Activated CD8-positive, alpha-beta memory T cell treated with anti-CD3 and anti-CD28 coated beads, Interleukin-2, amount 10 ng/mL, durations not matched to agents 7 days and 5 days (primary cell): ENCODE data around the gene CDK5RAP1. TPM values are rescaled to one million over a fixed set of nuclear protein-coding genes. Genes with fewer than 3 reads are reported as not detected.

ENCODE experiments used
- ATAC-seq: fragments of 150-1000 bp; cut with Tn5 transposase; one replicate; pipeline ENCODE4 v1.10.0; 2021; ENCODE audit warnings: moderate library complexity
- CTCF ChIA-PET: fragments of 350-600 bp; sonication (Branson Sonifier 250); formaldehyde crosslinking; loops from one replicate; lab custom pipeline; 2021; ENCODE audit warnings: antibody characterized with exemption; lab: Charles Lee
- DNase-seq: peaks from one replicate; pipeline ENCODE4 v3.0.0-alpha.2; 2020
- H3K27ac Mint-ChIP-seq: one replicate; pipeline ENCODE4 v1.8.0; 2021; ENCODE audit warnings: mild to moderate bottlenecking, mixed read lengths
- H3K27me3 Mint-ChIP-seq: one replicate; pipeline ENCODE4 v1.8.0; 2021; ENCODE audit warnings: mixed read lengths
- H3K36me3 Mint-ChIP-seq: one replicate; pipeline ENCODE4 v1.8.0; 2021; ENCODE audit warnings: mild to moderate bottlenecking, mixed read lengths
- H3K4me1 Mint-ChIP-seq: one replicate; pipeline ENCODE4 v1.8.0; 2021; ENCODE audit warnings: mixed read lengths
- H3K4me3 Mint-ChIP-seq: one replicate; pipeline ENCODE4 v1.8.0; 2021; ENCODE audit warnings: mild to moderate bottlenecking, moderate library complexity, mixed read lengths
- H3K9me3 Mint-ChIP-seq: one replicate; pipeline ENCODE4 v1.8.0; 2022; ENCODE audit warnings: low read depth, mixed read lengths
- total RNA-seq, 2 experiments: library from RNA; stranded (reverse); gene quantifications; one replicate each; pipeline ENCODE4 v1.2.3, GENCODE V29; 2021

Gene CDK5RAP1
- total RNA-seq, 2 experiments from 2014 or later: 42.0 to 43.3 TPM

GRCh38 chr20:33348136-33348937, 53.0 kb downstream of the CDK5RAP1 start:
- Mint-ChIP-seq H3K9me3 (no peaks in the 10 kb centered on the region), H3K36me3 (peaks cover 2% of the 10 kb centered on the region), H3K4me3 (no peak overlapping the region), H3K27ac (no peak overlapping the region), H3K27me3 (no peaks in the 10 kb centered on the region), H3K4me1 (no peaks in the 10 kb centered on the region)
- ATAC-seq: no peak
- CTCF ChIA-PET: no interaction called here
- no peak for DNase-seq

GRCh38 chr20:33345342-33345741, 56.0 kb downstream of the CDK5RAP1 start:
- CTCF ChIA-PET: no interaction called here
- Mint-ChIP-seq H3K27ac (no peak overlapping the region), H3K4me1 (no peaks in the 10 kb centered on the region), H3K27me3 (no peaks in the 10 kb centered on the region), H3K36me3 (peaks cover 2% of the 10 kb centered on the region), H3K9me3 (no peaks in the 10 kb centered on the region), H3K4me3 (no peak overlapping the region)
- ATAC-seq (no peak), DNase-seq (no peak)

- no peak overlapping the region for H3K27ac Mint-ChIP-seq
- ATAC-seq (no peak), DNase-seq (no peak)
- CTCF ChIA-PET: no interaction called here
- H3K9me3 Mint-ChIP-seq: no peaks in the 10 kb centered on the region
- H3K4me1 Mint-ChIP-seq: no peaks in the 10 kb centered on the region
- H3K27me3 Mint-ChIP-seq: no peaks in the 10 kb centered on the region
- no peaks in the 10 kb centered on the region for H3K36me3 Mint-ChIP-seq
- H3K4me3 Mint-ChIP-seq: no peak overlapping the region
Observed at GRCh38 chr20:33343521-33343920, 57.8 kb downstream of the CDK5RAP1 start.

GRCh38 chr20:33339515-33340058, 61.7 kb downstream of the CDK5RAP1 start:
- no peak for DNase-seq
- Mint-ChIP-seq H3K4me1 (peaks cover 2% of the 10 kb centered on the region), H3K36me3 (no peaks in the 10 kb centered on the region), H3K27me3 (peaks cover 2% of the 10 kb centered on the region), H3K9me3 (no peaks in the 10 kb centered on the region), H3K4me3 (no peak overlapping the region), H3K27ac (no peak overlapping the region)
- no peak for ATAC-seq
- CTCF ChIA-PET: no interaction called here

DNA sequence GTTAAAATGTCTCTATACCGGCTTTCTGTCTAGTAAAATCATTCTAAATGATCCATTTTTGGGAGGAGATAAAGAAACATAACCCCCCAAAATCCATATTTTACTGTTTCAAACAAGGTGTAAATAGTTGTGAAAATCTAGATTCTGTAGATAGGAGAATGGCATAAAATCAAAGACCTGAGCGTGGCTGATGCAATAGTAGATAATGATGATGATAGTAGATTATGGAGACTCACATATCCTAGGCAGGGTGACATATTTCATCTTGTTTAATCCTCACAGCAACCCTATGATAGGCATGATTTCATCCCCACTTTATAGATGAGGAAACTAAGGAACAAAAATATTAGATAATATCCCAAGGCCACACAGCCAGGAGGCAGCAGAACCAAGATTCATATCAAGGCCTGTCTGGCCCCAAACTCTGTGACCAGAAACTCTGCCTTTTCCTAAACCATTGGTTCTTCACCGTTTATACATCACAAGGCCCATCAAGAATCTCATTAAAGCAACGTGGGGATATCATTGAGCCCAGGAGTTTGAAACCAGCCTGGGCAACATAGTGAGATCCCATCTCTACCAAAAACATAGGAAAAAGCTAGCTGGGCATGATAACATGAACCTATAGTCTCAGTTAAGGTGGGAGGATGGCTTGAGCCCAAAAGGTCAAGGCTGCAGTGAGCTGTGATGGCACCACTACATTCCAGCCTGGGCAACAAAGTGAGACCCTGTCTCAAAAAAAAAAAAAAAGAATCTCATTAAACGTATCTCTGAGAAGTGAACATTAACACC, 62.7 kb downstream of the CDK5RAP1 start:
- no peaks in the 10 kb centered on the region for H3K9me3 Mint-ChIP-seq
- peaks cover 4% of the 10 kb centered on the region for H3K27me3 Mint-ChIP-seq
- no peak overlapping the region for H3K4me3 Mint-ChIP-seq
- H3K27ac Mint-ChIP-seq: no peak overlapping the region
- CTCF ChIA-PET: no interaction called here
- peaks cover 2% of the 10 kb centered on the region for H3K4me1 Mint-ChIP-seq
- no peaks in the 10 kb centered on the region for H3K36me3 Mint-ChIP-seq
- DNase-seq: no peak
- no peak for ATAC-seq

DNA sequence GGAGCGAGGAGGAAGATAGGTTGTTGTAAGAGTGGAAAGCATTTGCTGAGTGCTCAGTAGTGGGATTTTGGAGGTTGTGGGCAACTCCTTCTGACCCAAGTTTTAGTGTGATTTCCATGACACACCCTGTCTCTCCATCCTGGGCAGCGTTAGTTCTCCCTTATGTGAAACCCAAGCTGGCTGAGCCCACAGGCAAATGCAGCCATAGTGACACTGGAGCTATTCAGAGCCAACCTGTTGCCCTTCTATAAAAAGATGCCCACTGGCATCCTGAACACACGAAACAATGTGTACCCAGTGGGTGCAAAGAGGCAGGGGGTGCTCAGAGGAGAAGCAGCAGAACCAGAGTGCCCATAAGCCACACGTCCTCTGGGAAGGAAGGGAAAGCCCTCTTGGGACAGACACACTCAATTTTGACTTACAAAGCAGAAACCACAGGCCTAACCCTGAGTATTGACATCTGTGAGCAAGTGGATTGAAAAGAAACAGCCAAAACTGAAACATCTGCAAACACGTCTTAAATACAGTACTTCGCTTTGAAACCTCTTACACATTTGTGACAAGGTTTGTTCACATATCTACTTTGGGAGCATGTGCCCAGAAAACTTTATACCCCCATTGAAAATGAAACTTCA, 63.7 kb downstream of the CDK5RAP1 start:
- Mint-ChIP-seq H3K27ac (no peak overlapping the region), H3K9me3 (no peaks in the 10 kb centered on the region), H3K4me3 (no peak overlapping the region), H3K27me3 (peaks cover 4% of the 10 kb centered on the region), H3K36me3 (no peaks in the 10 kb centered on the region), H3K4me1 (peaks cover 2% of the 10 kb centered on the region)
- no peak for DNase-seq
- no peak for ATAC-seq
- CTCF ChIA-PET: no interaction called here

GRCh38 chr20:33337119-33337518, 64.2 kb downstream of the CDK5RAP1 start:
- Mint-ChIP-seq H3K27me3 (peaks cover 4% of the 10 kb centered on the region), H3K36me3 (no peaks in the 10 kb centered on the region), H3K27ac (no peak overlapping the region), H3K4me3 (no peak overlapping the region), H3K4me1 (peaks cover 2% of the 10 kb centered on the region), H3K9me3 (no peaks in the 10 kb centered on the region)
- CTCF ChIA-PET: no interaction called here
- ATAC-seq (no peak), DNase-seq (no peak)

- Mint-ChIP-seq H3K9me3 (no peaks in the 10 kb centered on the region), H3K36me3 (no peaks in the 10 kb centered on the region), H3K4me1 (peaks cover 2% of the 10 kb centered on the region), H3K27ac (no peak overlapping the region), H3K4me3 (no peak overlapping the region), H3K27me3 (peaks cover 4% of the 10 kb centered on the region)
- ATAC-seq (no peak), DNase-seq (no peak)
- CTCF ChIA-PET: no interaction called here
Observed at GRCh38 chr20:33336375-33336774, 64.9 kb downstream of the CDK5RAP1 start.

DNA sequence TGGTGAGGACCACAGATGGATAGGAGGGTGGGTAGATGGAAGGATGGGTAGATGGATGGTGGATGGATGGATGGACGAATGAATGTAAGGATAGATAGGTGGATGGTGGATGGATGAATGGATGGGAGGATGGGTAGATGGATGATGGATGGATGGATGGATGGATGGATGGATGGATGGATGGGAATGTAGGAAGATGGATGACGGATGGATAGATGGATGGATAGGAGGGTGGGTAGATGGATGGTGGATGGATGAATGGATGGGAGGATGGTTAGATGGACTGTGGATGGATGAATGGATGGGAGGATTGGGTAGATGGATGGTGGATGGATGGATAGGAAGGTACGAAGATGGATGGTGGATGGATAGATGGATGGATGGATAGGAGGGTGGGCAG, 67.2 kb downstream of the CDK5RAP1 start:
- H3K27me3 Mint-ChIP-seq: peaks cover 8% of the 10 kb centered on the region
- H3K9me3 Mint-ChIP-seq: no peaks in the 10 kb centered on the region
- CTCF ChIA-PET: no interaction called here
- H3K27ac Mint-ChIP-seq: no peak overlapping the region
- DNase-seq (no peak), ATAC-seq (no peak)
- no peak overlapping the region for H3K4me3 Mint-ChIP-seq
- H3K36me3 Mint-ChIP-seq: no peaks in the 10 kb centered on the region
- peaks cover 2% of the 10 kb centered on the region for H3K4me1 Mint-ChIP-seq

DNA sequence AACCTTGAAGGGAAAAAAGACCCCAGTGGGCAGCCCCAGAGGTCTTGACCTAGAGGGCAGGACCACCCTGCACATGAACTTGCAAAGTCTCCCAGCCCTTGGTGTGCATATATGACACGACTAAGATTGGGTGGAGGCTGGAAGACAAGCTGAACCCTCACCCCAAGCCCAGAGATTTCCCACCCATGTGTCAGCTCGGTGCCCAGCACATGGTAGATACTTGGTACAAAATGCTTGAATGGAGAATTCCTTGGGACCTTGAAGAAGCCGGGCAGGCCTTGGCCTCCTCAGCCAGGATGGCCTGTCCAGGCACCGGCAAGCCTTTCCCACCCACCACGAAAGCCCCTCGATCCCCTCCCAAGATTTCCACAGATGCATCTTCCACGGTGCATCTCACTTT, 67.7 kb downstream of the CDK5RAP1 start:
- CTCF ChIA-PET: no interaction called here
- Mint-ChIP-seq H3K4me3 (no peak overlapping the region), H3K27me3 (peaks cover 11% of the 10 kb centered on the region), H3K9me3 (no peaks in the 10 kb centered on the region), H3K36me3 (no peaks in the 10 kb centered on the region), H3K27ac (no peak overlapping the region), H3K4me1 (peaks cover 2% of the 10 kb centered on the region)
- ATAC-seq (no peak), DNase-seq (no peak)

- Mint-ChIP-seq H3K4me1 (peaks cover 2% of the 10 kb centered on the region), H3K9me3 (no peaks in the 10 kb centered on the region), H3K27ac (no peak overlapping the region), H3K27me3 (peaks cover 14% of the 10 kb centered on the region), H3K36me3 (no peaks in the 10 kb centered on the region), H3K4me3 (no peak overlapping the region)
- ATAC-seq (no peak), DNase-seq (no peak)
- CTCF ChIA-PET: no interaction called here
Observed at GRCh38 chr20:33332905-33333456, 68.3 kb downstream of the CDK5RAP1 start.

- no peaks in the 10 kb centered on the region for H3K4me1 Mint-ChIP-seq
- H3K4me3 Mint-ChIP-seq: no peak overlapping the region
- H3K9me3 Mint-ChIP-seq: no peaks in the 10 kb centered on the region
- no peak overlapping the region for H3K27ac Mint-ChIP-seq
- DNase-seq (no peak), ATAC-seq (no peak)
- CTCF ChIA-PET: interaction anchor here (1.1 kb wide), 1 partner anchor 65 kb away, joined by 3 read pairs; no protein-coding TSS in a partner anchor
- peaks cover 10% of the 10 kb centered on the region for H3K27me3 Mint-ChIP-seq
- H3K36me3 Mint-ChIP-seq: no peaks in the 10 kb centered on the region
Observed at GRCh38 chr20:33328157-33329137, 72.9 kb downstream of the CDK5RAP1 start.
